Heart right ventricle (tissue), 16 donors: ENCODE measurements around the gene PCBP1. TPM values are rescaled to one million over a fixed set of nuclear protein-coding genes. Genes with fewer than 3 reads are reported as not detected.
A peak's percentile ranks its signal among the peaks of the same experiment; 100 is the strongest.
"Not testable (repeated sequence)": the region's sequence is repeated elsewhere in the genome, so short reads cannot be mapped to it uniquely, and the experiment has no call there.

Experiments
- ATAC-seq, 8 donors: fragments of 200-7000 bp; cut with Tn5 transposase; one replicate each; pipeline ENCODE4 v1.9.1; 2020; ENCODE audit warnings: mild to moderate bottlenecking in 8 of 8, moderate library complexity in 8 of 8, moderate number of reproducible peaks in 1 of 8
- DNase-seq, 2 donors: peaks; one replicate each; pipeline ENCODE4 v3.0.0-alpha.2; 2020
- H3K27ac ChIP-seq, 10 donors: fragments of 200-600 bp; sonication (generic) in 2 of 10; one replicate each; pipeline versions ENCODE4 v1.5.0 to v1.8.0; 2020 to 2022; ENCODE audit warnings: mild to moderate bottlenecking in 3 of 10
- H3K27me3 ChIP-seq, 7 donors: fragments of 200-600 bp; one replicate each; pipeline ENCODE4 v1.8.0; 2021 to 2022; ENCODE audit warnings: mild to moderate bottlenecking in 2 of 7
- H3K36me3 ChIP-seq, 9 donors: fragments of 200-600 bp; sonication (generic) in 1 of 9; one replicate each; pipeline versions ENCODE4 v1.5.0 to v1.8.0; 2020 to 2022; ENCODE audit warnings: mild to moderate bottlenecking in 2 of 9
- H3K4me1 ChIP-seq, 9 donors: fragments of 200-600 bp; sonication (generic) in 1 of 9; one replicate each; pipeline versions ENCODE4 v1.5.0 to v1.8.0; 2020 to 2022; ENCODE audit warnings: mild to moderate bottlenecking in 4 of 9
- H3K4me3 ChIP-seq, 10 donors: fragments of 200-600 bp; sonication (generic) in 2 of 10; one replicate each; pipeline versions ENCODE4 v1.5.0 to v1.8.0; 2020 to 2022; ENCODE audit warnings: mild to moderate bottlenecking in 7 of 10, moderate library complexity in 2 of 10
- H3K9me3 ChIP-seq, 11 donors: fragments of 200-600 bp in 10 of 11; sonication (generic) in 2 of 11; one replicate each; pipeline versions ENCODE4 v1.5.0 to v1.8.0; 2013 to 2022; ENCODE audit warnings: mild to moderate bottlenecking in 2 of 11, control low read depth in 1 of 11, moderate library complexity in 1 of 11
- CTCF ChIP-seq, 9 donors: fragments of 200-600 bp; sonication (generic) in 2 of 9; IDR thresholded peaks; one replicate each; pipeline versions ENCODE4 v1.5.0 to v1.8.0; 2021 to 2022; ENCODE audit warnings: antibody characterized with exemption in 9 of 9, mild to moderate bottlenecking in 5 of 9, moderate library complexity in 1 of 9
- WGBS, 2 donors: extraction: QIAGEN DNeasy Blood & Tissue Kit; methylation state at CpG; one replicate each; pipeline ENCODE4 v1.1.7; 2013; ENCODE audit warnings: inconsistent platforms in 1 of 2; 5-methylcytosine and 5-hydroxymethylcytosine counted together
- intact Hi-C, 10 donors: fragments of 100-400 bp; cut with DNase I; formaldehyde crosslinking; loops; one replicate each; pipeline versions ENCODE4 v1.11.1 to v1.14.2; 2022
- polyA plus RNA-seq, 2 donors: library from polyadenylated mRNA; stranded (reverse); fragments of 200-250 nt; gene quantifications; one replicate each; pipeline ENCODE4 v1.2.3, GENCODE V29; 2013
- total RNA-seq, 10 donors: library from RNA; stranded (reverse); fragmentation: NEBNext Ultra II Directional in 3 of 10; extraction: Animal tissue kit (Norgen Biotek cat#: 25700) in 3 of 10; gene quantifications; one replicate each; pipeline versions ENCODE4 v1.2.1 to v1.2.4, GENCODE V29; 2021 to 2023
- donor health status: Arrhythmogenic right ventricular cardiomyopathy.
- donor health status: ischemic (EF 13 %, LVEDD 7.1; RV severe dilation, severe dysfunction).
- donor health status: healthy with polysubstance abuse.
- donor health status: DM: no; HTN: yes; CAD: no.
- donor health status: DM: no; HTN: no; CAD: no.
- donor health status: ischemic (EF 25% LVEDD 6.9; RV normal size, moderate dysfunction).
- donor health status: ischemic (EF 25% LVEDD 5.7; RV mildly dilated, moderate dysfunction).
- donor health status: healthy.
- donor health status: DM: yes; HTN: yes; CAD: no.
- donor health status: Ischemic cardiomyopathy.
- donor health status: ischemic (EF 35%, LVEDD 5.7; RV mildly dilated, moderate dysfunction).
- donor health status: nonischemic (EF 11% LVEDD 7.7; RV severe dilation, severe dysfunction).
- donor health status: DM: yes; HTN: yes; CAD: no.
- donor health status: PGD.
- donor health status: ischemic (EF 29% LVEDD 5.4; RV normal size, mild dysfunction).
- donor health status: nonischemic (EF 23%, LVEDD 6.1; RV moderate dilation, normal function).

Gene PCBP1
- total and polyA plus RNA-seq, 12 donors, result 197 to 288 (median 224) TPM

GRCh38 chr2:70124983-70125480 lies 37.8 kb downstream of the PCBP1 start:
- peak; percentile 41 to 74 (median 66) for ATAC-seq

DNA sequence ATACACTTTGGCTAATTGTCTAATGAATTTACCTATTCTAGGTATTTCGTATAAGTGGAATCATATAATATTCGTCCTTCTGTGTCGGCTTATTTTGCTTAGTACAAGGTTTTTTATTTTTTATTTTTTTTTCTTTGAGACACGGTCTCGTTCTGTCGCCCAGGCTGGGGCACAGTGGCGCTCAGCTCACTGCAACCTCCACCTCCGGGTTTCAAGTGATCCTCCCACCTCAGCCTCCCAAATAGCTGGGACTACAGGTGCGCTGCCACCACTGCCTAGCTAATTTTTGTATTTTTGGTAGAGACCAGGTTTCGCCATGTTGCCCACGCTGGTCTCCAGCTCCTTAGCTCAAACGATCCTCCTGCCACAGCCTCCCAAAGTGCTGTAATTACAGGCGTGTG lies 38.2 kb downstream of the PCBP1 start:
- DNase-seq (no peak), ATAC-seq (no peak)
- H3K36me3 ChIP-seq, result no peaks in the 10 kb centered on the region
- no peaks in the 10 kb centered on the region for H3K9me3 ChIP-seq
- intact Hi-C loops, result loop anchor here in 3 of 10 donors (2.0 kb wide), 2 partner anchors 31 to 39 kb away; partner anchors contain the start of gene PCBP1 (in 2 of the 3)
- H3K27me3 ChIP-seq, result no peaks in the 10 kb centered on the region
- H3K4me1 ChIP-seq, result peaks cover 9 to 64% (median 39%) of the 10 kb centered on the region in 9 donors
- H3K4me3 ChIP-seq, result peak overlapping the region; percentile 33 to 82 (median 66)
- TF ChIP-seq CTCF (IDR thresholded peaks at IDR 0.05), result no peak
- peak overlapping the region; percentile 92 to 100 (median 99) for H3K27ac ChIP-seq
- 71 to 77% methylated on average over 13 of the region's 13 CpGs for WGBS, 2 donors

More at GRCh38 chr2:70124983-70125480, 37.8 kb downstream of the PCBP1 start:
- Histone ChIP-seq H3K9me3 (no peaks in the 10 kb centered on the region), H3K27ac (peak overlapping the region; percentile 92 to 100 (median 99)), H3K36me3 (no peaks in the 10 kb centered on the region), H3K4me1 (peaks cover 9 to 64% (median 39%) of the 10 kb centered on the region in 9 donors), H3K4me3 (peak overlapping the region; percentile 33 to 82 (median 66)), H3K27me3 (no peaks in the 10 kb centered on the region)
- TF ChIP-seq CTCF (IDR thresholded peaks at IDR 0.05), result no peak
- 1% methylated on average over 35 to 36 of the region's 36 CpGs for WGBS, 2 donors
- intact Hi-C loops, result loop anchor here in 6 of 10 donors (1.0 to 5.0 kb wide), 4 partner anchors 17 to 38 kb away; partner anchors contain the start of gene PCBP1 (in 5 of the 6)
- peak; percentile 66 to 70 for DNase-seq

GRCh38 chr2:70126413-70126812 lies 39.1 kb downstream of the PCBP1 start:
- intact Hi-C loops, result no loop called here

GRCh38 chr2:70128005-70128404 lies 40.7 kb downstream of the PCBP1 start:
- Histone ChIP-seq H3K4me3 (no peak overlapping the region), H3K27me3 (no peaks in the 10 kb centered on the region), H3K27ac (peak overlapping the region in 7 of 10 donors; percentile 2 to 46 (median 21)), H3K36me3 (no peaks in the 10 kb centered on the region), H3K9me3 (no peaks in the 10 kb centered on the region), H3K4me1 (peaks cover 18 to 67% (median 56%) of the 10 kb centered on the region in 9 donors)
- 38 to 51% methylated on average over 1 of the region's 1 CpG for WGBS, 2 donors
- no peak for TF ChIP-seq CTCF (IDR thresholded peaks at IDR 0.05)
- no peak for ATAC-seq
- no peak for DNase-seq
- intact Hi-C loops, result no loop called here

More at GRCh38 chr2:70126413-70126812, 39.1 kb downstream of the PCBP1 start:
- DNase-seq, result no peak
- no peak for TF ChIP-seq CTCF (IDR thresholded peaks at IDR 0.05)
- 92 to 98% methylated on average over 2 of the region's 2 CpGs for WGBS, 2 donors
- H3K4me3 ChIP-seq, result no peak overlapping the region
- ATAC-seq, result no peak
- peaks cover 11 to 67% (median 45%) of the 10 kb centered on the region in 9 donors for H3K4me1 ChIP-seq
- H3K27me3 ChIP-seq, result no peaks in the 10 kb centered on the region
- no peaks in the 10 kb centered on the region for H3K36me3 ChIP-seq
- no peaks in the 10 kb centered on the region for H3K9me3 ChIP-seq
- H3K27ac ChIP-seq, result peak overlapping the region in 2 of 10 donors; percentile 99 to 100

GRCh38 chr2:70131344-70132143 lies 44.3 kb downstream of the PCBP1 start:
- WGBS, 2 donors, result 76 to 77% methylated on average over 17 of the region's 17 CpGs
- peak overlapping the region; percentile 82 to 98 (median 92) for H3K27ac ChIP-seq
- intact Hi-C loops, result loop anchor here in 2 of 10 donors (2.0 kb wide), 1 partner anchor 45 kb away; the partner anchor contains the start of gene PCBP1 (in 2 of the 2)
- H3K36me3 ChIP-seq, ATAC-seq, H3K9me3 ChIP-seq, H3K27me3 ChIP-seq, DNase-seq: not testable (repeated sequence)
- peaks cover 16 to 76% (median 61%) of the 10 kb centered on the region in 9 donors for H3K4me1 ChIP-seq
- H3K4me3 ChIP-seq, result peak overlapping the region in 9 of 10 donors; percentile 21 to 56 (median 40)
